GM23248 (cell line): ENCODE results near the gene SNX22. TPM values are rescaled to one million over a fixed set of nuclear protein-coding genes. Genes with fewer than 3 reads are reported as not detected.

ENCODE experiments used
- DNase-seq: peaks from one replicate; pipeline ENCODE4 v3.0.0-alpha.2; 2015
- H2AFZ ChIP-seq: fragments of 200-600 bp; sonication (generic); 2 replicates; pipeline ENCODE4 v1.6.1; 2016; ENCODE audit warnings: antibody characterized with exemption
- H3F3A ChIP-seq: fragments of 200-600 bp; sonication (generic); 2 replicates; pipeline ENCODE4 v1.6.1; 2016; ENCODE audit warnings: mild to moderate bottlenecking, antibody characterized with exemption, mixed run types; ENCODE audit not compliant: insufficient read depth
- H3K27ac ChIP-seq: fragments of 200-600 bp; sonication (generic); 2 replicates; pipeline ENCODE4 v1.5.1; 2016; ENCODE audit warnings: mild to moderate bottlenecking
- H3K27me3 ChIP-seq: fragments of 200-600 bp; sonication (generic); replicated peaks from 2 replicates; pipeline ENCODE4 v1.6.1; 2016; ENCODE audit warnings: mild to moderate bottlenecking; ENCODE audit not compliant: insufficient read depth
- H3K36me3 ChIP-seq: fragments of 200-600 bp; sonication (generic); 2 replicates; pipeline ENCODE4 v1.6.1; 2016; ENCODE audit warnings: low read depth, mild to moderate bottlenecking
- H3K4me1 ChIP-seq: fragments of 200-600 bp; sonication (generic); 2 replicates; pipeline ENCODE4 v1.6.1; 2016; ENCODE audit warnings: mild to moderate bottlenecking; ENCODE audit not compliant: insufficient read depth
- H3K4me2 ChIP-seq: fragments of 200-600 bp; sonication (generic); one replicate; pipeline ENCODE4 v1.6.1; 2016; ENCODE audit warnings: mild to moderate bottlenecking; ENCODE audit not compliant: unreplicated experiment
- H3K4me3 ChIP-seq: fragments of 200-600 bp; sonication (generic); 2 replicates; pipeline ENCODE4 v1.5.1; 2016; ENCODE audit warnings: mild to moderate bottlenecking
- H3K79me2 ChIP-seq: fragments of 200-600 bp; sonication (generic); 2 replicates; pipeline ENCODE4 v1.6.1; 2016; ENCODE audit warnings: mild to moderate bottlenecking; ENCODE audit not compliant: insufficient read depth
- H3K9ac ChIP-seq: fragments of 200-600 bp; sonication (generic); 2 replicates; pipeline ENCODE4 v1.6.1; 2016; ENCODE audit warnings: mild to moderate bottlenecking
- H3K9me2 ChIP-seq: fragments of 200-600 bp; sonication (generic); 2 replicates; pipeline ENCODE4 v1.6.1; 2016; ENCODE audit warnings: mixed run types, mild to moderate bottlenecking, moderate library complexity; ENCODE audit not compliant: insufficient read depth
- H3K9me3 ChIP-seq: fragments of 200-600 bp; sonication (generic); one replicate; pipeline ENCODE4 v1.6.1; 2017; ENCODE audit warnings: low read depth
- H4K20me1 ChIP-seq: fragments of 200-600 bp; sonication (generic); 2 replicates; pipeline ENCODE4 v1.6.0; 2016; ENCODE audit not compliant: insufficient read depth
- EZH2 ChIP-seq: fragments of 200-600 bp; sonication (generic); IDR thresholded peaks from 2 replicates; pipeline ENCODE4 v1.6.1; 2018; ENCODE audit warnings: antibody characterized with exemption, mild to moderate bottlenecking; ENCODE audit not compliant: insufficient read depth, poor library complexity, severe bottlenecking
- EZH2phosphoT487 ChIP-seq: fragments of 200-600 bp; sonication (generic); IDR thresholded peaks from 2 replicates; pipeline ENCODE4 v1.6.1; 2018; ENCODE audit warnings: antibody characterized with exemption, moderate library complexity, mild to moderate bottlenecking, low read depth; ENCODE audit not compliant: insufficient read depth
- WGBS, 2 experiments: methylation state at CpG; one replicate each; pipeline ENCODE4 v1.1.6; 2015 to 2017; ENCODE audit warnings: low lambda C conversion rate in 2 of 2, low coverage in 1 of 2; ENCODE audit errors: missing lambda C conversion rate in 2 of 2; 5-methylcytosine and 5-hydroxymethylcytosine counted together
- in situ Hi-C: fragments of 300-500 bp; cut with MboI; formaldehyde crosslinking; loops from 2 replicates; pipeline ENCODE4 v1.15.0; 2020
- polyA plus RNA-seq: library from polyadenylated mRNA; unstranded; fragments of >200 nt; fragmentation: Nextera tagmentation; extraction: Ambion mirVana; gene quantifications from 2 replicates; pipeline ENCODE4 v1.2.1, GENCODE V29; 2016
- total RNA-seq: library from RNA; depleted of rRNA; stranded (reverse); fragments of >200 nt; shearing (Covaris generic); gene quantifications from 2 replicates; pipeline ENCODE4 v1.2.3, GENCODE V29; 2014

SNX22 gene
- total and polyA plus RNA-seq, 2 experiments from 2014 or later = 0.66 TPM; not detected in 1

GRCh38 chr15:64110950-64111678, 40.4 kb upstream of the SNX22 start:
- H3K9me3 ChIP-seq = no peaks in the 10 kb centered on the region
- H3K4me3 ChIP-seq = no peak overlapping the region
- TF ChIP-seq EZH2 (no peak), EZH2phosphoT487 (no peak)
- H3K9ac ChIP-seq = no peak overlapping the region
- peak overlapping the region; percentile 89 for H3K27ac ChIP-seq
- H2AFZ ChIP-seq = no peak overlapping the region
- no peaks in the 10 kb centered on the region for H3K9me2 ChIP-seq
- H3K4me2 ChIP-seq = no peak overlapping the region
- no peak for DNase-seq
- H3K4me1 ChIP-seq = peaks cover 22% of the 10 kb centered on the region
- peaks cover 20% of the 10 kb centered on the region; the same call in 1 of the 2 replicates for H3F3A ChIP-seq
- H3K36me3 ChIP-seq = peaks cover 12% of the 10 kb centered on the region
- peaks cover 94% of the 10 kb centered on the region for H3K79me2 ChIP-seq
- in situ Hi-C loops = no loop called here
- no peaks in the 10 kb centered on the region for H3K27me3 ChIP-seq
- peaks cover 2% of the 10 kb centered on the region; the same call in 1 of the 2 replicates for H4K20me1 ChIP-seq
- 88 to 92% methylated on average over 3 of the region's 3 CpGs for WGBS, 2 experiments

GRCh38 chr15:64111679-64112050, 39.9 kb upstream of the SNX22 start:
- H3K79me2 ChIP-seq = peaks cover 91% of the 10 kb centered on the region

GRCh38 chr15:64112073-64112772, 39.3 kb upstream of the SNX22 start:
- peak overlapping the region; percentile 10 for H3K4me2 ChIP-seq
- in situ Hi-C loops = no loop called here
- no peak overlapping the region for H2AFZ ChIP-seq
- H3K4me3 ChIP-seq = no peak overlapping the region
- H3K9me2 ChIP-seq = no peaks in the 10 kb centered on the region
- DNase-seq = peak; percentile 15
- peaks cover 22% of the 10 kb centered on the region for H3K4me1 ChIP-seq
- peaks cover 20% of the 10 kb centered on the region; the same call in 1 of the 2 replicates for H3F3A ChIP-seq
- TF ChIP-seq EZH2 (no peak), EZH2phosphoT487 (no peak)
- H3K9ac ChIP-seq = peak overlapping the region; percentile 50
- 77 to 80% methylated on average over 4 of the region's 4 CpGs for WGBS, 2 experiments
- peaks cover 15% of the 10 kb centered on the region for H3K36me3 ChIP-seq
- no peaks in the 10 kb centered on the region for H3K9me3 ChIP-seq
- H3K27me3 ChIP-seq = no peaks in the 10 kb centered on the region
- H4K20me1 ChIP-seq = no peaks in the 10 kb centered on the region
- H3K27ac ChIP-seq = peak overlapping the region; percentile 89
- H3K79me2 ChIP-seq = peaks cover 91% of the 10 kb centered on the region

More at GRCh38 chr15:64111679-64112050, 39.9 kb upstream of the SNX22 start:
- Histone ChIP-seq H3K9me3 (no peaks in the 10 kb centered on the region), H3K27ac (peak overlapping the region; percentile 89), H4K20me1 (no peaks in the 10 kb centered on the region; the same call in 1 of the 2 replicates), H3K4me3 (no peak overlapping the region), H3K36me3 (peaks cover 15% of the 10 kb centered on the region), H3K9me2 (no peaks in the 10 kb centered on the region), H3K4me1 (peaks cover 22% of the 10 kb centered on the region), H3F3A (peaks cover 20% of the 10 kb centered on the region; the same call in 1 of the 2 replicates), H3K4me2 (no peak overlapping the region), H3K27me3 (no peaks in the 10 kb centered on the region), H3K9ac (no peak overlapping the region), H2AFZ (no peak overlapping the region)
- WGBS, 2 experiments = 68 to 80% methylated on average over 3 of the region's 3 CpGs
- in situ Hi-C loops = no loop called here
- no peak for TF ChIP-seq EZH2phosphoT487
- TF ChIP-seq EZH2 = no peak
- no peak for DNase-seq

GRCh38 chr15:64112904-64113303, 38.6 kb upstream of the SNX22 start:
- H3K9me3 ChIP-seq = no peaks in the 10 kb centered on the region
- H4K20me1 ChIP-seq = no peaks in the 10 kb centered on the region
- peaks cover 22% of the 10 kb centered on the region for H3K4me1 ChIP-seq
- peaks cover 85% of the 10 kb centered on the region for H3K79me2 ChIP-seq
- peak overlapping the region; percentile 10 for H3K4me2 ChIP-seq
- in situ Hi-C loops = no loop called here
- peak; percentile 88 for DNase-seq
- no peaks in the 10 kb centered on the region for H3K27me3 ChIP-seq
- 47 to 63% methylated on average over 1 of the region's 1 CpG for WGBS, 2 experiments
- H3K36me3 ChIP-seq = peaks cover 15% of the 10 kb centered on the region
- H3K4me3 ChIP-seq = no peak overlapping the region
- no peak overlapping the region for H2AFZ ChIP-seq
- TF ChIP-seq EZH2 (no peak), EZH2phosphoT487 (no peak)
- H3K9me2 ChIP-seq = no peaks in the 10 kb centered on the region
- peak overlapping the region; percentile 89 for H3K27ac ChIP-seq
- H3K9ac ChIP-seq = peak overlapping the region; percentile 54
- peaks cover 20% of the 10 kb centered on the region; the same call in 1 of the 2 replicates for H3F3A ChIP-seq
